ENCODE data around the gene SCNN1G. TPM values are rescaled to one million over a fixed set of nuclear protein-coding genes. Genes with fewer than 3 reads are reported as not detected.
A peak's percentile ranks its signal among the peaks of the same experiment; 100 is the strongest.

The SCNN1G gene
- total RNA-seq, 2 donors from 2014 or later = not detected

DNA sequence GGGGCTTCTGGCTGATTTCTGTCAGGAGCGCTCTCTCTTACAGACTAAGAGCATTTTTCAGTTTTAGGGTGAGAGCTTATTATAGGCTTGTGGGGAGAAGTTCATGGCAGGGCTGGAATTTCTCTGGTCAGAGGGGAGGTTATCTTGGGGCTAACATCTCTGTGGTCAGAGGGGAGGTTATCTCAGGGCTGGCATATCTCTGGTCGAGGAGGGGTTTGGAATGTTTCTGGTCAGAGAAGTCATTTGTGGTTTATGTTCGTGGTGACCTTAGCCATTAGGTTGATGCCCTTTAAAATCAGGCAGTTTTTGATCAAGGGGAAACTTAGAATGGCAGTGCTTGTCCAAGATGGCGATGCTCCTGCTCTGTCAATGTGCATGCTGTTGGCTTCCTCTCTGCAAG, 22.5 kb upstream of the SCNN1G start:
- Mint-ChIP-seq H3K4me3 (no peak overlapping the region), H3K27me3 (ENCODE audit: low read depth) (peaks cover 41% of the 10 kb centered on the region), H3K4me1 (ENCODE audit: low read depth) (peaks cover 8% of the 10 kb centered on the region), H3K36me3 (ENCODE audit: insufficient read depth in 2 of 2) (no peaks in the 10 kb centered on the region), H3K27ac (no peak overlapping the region), H3K9me3 (no peaks in the 10 kb centered on the region)
- no peak for ATAC-seq (replicated peaks in 1 of 2)
- DNase-seq = no peak

DNA sequence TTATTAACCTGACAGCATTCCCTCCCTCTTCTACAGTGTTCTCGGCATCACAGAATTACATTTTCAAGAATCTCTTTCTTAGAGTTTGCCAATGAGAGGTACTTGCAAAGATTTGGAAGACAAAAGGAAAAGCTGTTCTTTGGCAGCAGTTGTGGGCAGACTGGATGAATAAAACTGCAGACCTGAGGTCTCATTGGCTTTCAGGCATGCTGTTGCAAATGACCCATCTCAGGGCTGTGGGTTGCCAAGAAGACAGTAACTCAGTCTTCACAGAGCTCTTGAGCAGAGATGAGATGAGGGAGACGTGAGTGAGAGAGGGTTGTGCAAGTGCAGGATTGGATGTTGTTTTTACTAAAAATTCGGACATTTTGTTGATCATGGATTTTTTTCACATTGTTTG, 22.0 kb upstream of the SCNN1G start:
- Mint-ChIP-seq H3K36me3 (ENCODE audit: insufficient read depth in 2 of 2) (no peaks in the 10 kb centered on the region), H3K27ac (no peak overlapping the region), H3K4me3 (no peak overlapping the region), H3K27me3 (ENCODE audit: low read depth) (peaks cover 41% of the 10 kb centered on the region), H3K9me3 (no peaks in the 10 kb centered on the region), H3K4me1 (ENCODE audit: low read depth) (peaks cover 8% of the 10 kb centered on the region)
- ATAC-seq (replicated peaks in 1 of 2) (no peak), DNase-seq (no peak)

DNA sequence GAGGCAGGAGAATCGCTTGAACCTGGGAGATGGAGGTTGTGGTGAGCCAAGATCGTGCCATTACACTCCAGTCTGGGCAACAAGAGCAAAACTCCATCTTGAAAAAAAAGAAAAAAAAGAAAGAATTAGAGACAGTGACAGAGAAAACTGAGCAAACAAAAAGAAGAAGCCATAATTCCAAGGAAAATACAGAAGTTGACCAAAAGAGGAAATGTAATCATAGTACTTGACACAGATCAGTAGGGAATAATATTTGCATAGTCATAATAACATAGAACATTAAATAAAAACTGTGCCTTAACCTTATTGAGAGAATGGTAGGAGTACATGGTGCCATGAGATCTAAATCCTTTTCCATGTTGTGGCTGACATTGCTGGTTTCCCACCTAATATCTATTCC, 18.6 kb upstream of the SCNN1G start:
- ATAC-seq (replicated peaks in 1 of 2) (no peak), DNase-seq (no peak)
- H3K9me3 Mint-ChIP-seq = no peaks in the 10 kb centered on the region
- H3K27ac Mint-ChIP-seq = no peak overlapping the region
- no peaks in the 10 kb centered on the region for H3K4me1 Mint-ChIP-seq (ENCODE audit: low read depth)
- H3K4me3 Mint-ChIP-seq = no peak overlapping the region
- H3K36me3 Mint-ChIP-seq (ENCODE audit: insufficient read depth in 2 of 2) = no peaks in the 10 kb centered on the region
- peaks cover 61% of the 10 kb centered on the region for H3K27me3 Mint-ChIP-seq (ENCODE audit: low read depth)

DNA sequence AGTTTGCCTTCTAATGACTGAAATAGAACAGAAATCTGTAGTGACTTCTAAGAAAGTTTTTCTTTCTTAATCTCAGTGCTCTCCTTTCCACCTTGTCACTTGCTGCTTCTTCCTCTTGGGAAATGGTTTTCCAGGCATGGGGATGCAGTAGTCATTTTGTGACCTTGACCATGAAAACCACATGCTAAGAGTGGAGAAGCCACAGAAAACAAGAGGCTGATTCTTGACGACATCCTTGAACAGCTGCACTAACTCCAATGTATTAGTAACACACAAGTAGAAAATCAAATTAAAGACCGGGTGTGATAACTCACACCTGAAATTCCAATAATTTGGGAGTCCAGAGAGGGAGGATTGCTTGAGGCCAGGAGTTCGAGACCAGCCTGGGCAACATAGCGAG, 17.8 kb upstream of the SCNN1G start:
- DNase-seq (no peak), ATAC-seq (replicated peaks in 1 of 2) (no peak)
- no peak overlapping the region for H3K4me3 Mint-ChIP-seq
- no peak overlapping the region for H3K27ac Mint-ChIP-seq
- peaks cover 69% of the 10 kb centered on the region for H3K27me3 Mint-ChIP-seq (ENCODE audit: low read depth)
- no peaks in the 10 kb centered on the region for H3K4me1 Mint-ChIP-seq (ENCODE audit: low read depth)
- no peaks in the 10 kb centered on the region for H3K36me3 Mint-ChIP-seq (ENCODE audit: insufficient read depth in 2 of 2)
- no peaks in the 10 kb centered on the region for H3K9me3 Mint-ChIP-seq

DNA sequence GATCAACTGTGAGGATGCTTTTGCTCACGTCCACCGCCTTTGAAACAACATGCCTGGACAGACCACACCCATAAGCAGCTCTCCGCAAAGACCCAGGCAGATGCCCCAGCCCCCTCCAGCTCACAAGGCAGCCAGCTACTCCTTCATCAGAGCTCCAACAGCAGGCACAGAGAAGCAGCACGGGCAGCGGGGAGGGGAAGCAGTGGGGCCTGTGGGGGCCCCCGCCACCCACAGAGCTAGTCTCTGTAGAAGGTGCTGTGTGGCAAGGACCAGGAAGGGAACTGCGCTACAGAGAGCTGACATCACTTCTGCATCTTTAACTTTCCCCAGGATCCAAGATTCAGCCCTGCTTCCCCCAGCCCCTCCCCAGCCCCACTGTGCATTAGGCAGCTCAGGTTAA, 10.0 kb upstream of the SCNN1G start:
- DNase-seq = no peak
- no peak for ATAC-seq (replicated peaks in 1 of 2)
- Mint-ChIP-seq H3K9me3 (no peaks in the 10 kb centered on the region), H3K27me3 (ENCODE audit: low read depth) (peaks cover 33% of the 10 kb centered on the region), H3K36me3 (ENCODE audit: insufficient read depth in 2 of 2) (no peaks in the 10 kb centered on the region), H3K4me1 (ENCODE audit: low read depth) (no peaks in the 10 kb centered on the region), H3K27ac (no peak overlapping the region), H3K4me3 (no peak overlapping the region)

DNA sequence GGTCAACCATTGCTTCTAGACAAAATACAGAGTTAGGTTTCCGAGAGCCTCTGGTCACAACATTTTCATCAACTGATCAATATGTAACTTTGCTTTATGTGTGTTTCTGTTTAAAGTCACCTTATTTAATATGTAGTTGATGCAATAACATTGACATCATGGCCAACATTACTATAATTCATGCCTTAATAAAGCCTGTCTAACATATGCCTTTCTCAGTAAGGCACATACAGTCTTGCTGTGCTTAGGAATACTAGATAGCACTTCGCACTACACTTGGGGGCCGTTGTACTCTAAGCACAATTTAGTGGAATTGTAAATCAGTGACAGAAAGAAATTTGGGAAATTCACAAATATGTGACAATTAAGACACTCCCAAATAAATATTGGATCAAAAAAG, 9.6 kb upstream of the SCNN1G start:
- ATAC-seq (replicated peaks in 1 of 2) (no peak), DNase-seq (no peak)
- Mint-ChIP-seq H3K4me1 (ENCODE audit: low read depth) (no peaks in the 10 kb centered on the region), H3K27ac (no peak overlapping the region), H3K9me3 (no peaks in the 10 kb centered on the region), H3K27me3 (ENCODE audit: low read depth) (peaks cover 33% of the 10 kb centered on the region), H3K4me3 (no peak overlapping the region), H3K36me3 (ENCODE audit: insufficient read depth in 2 of 2) (no peaks in the 10 kb centered on the region)

DNA sequence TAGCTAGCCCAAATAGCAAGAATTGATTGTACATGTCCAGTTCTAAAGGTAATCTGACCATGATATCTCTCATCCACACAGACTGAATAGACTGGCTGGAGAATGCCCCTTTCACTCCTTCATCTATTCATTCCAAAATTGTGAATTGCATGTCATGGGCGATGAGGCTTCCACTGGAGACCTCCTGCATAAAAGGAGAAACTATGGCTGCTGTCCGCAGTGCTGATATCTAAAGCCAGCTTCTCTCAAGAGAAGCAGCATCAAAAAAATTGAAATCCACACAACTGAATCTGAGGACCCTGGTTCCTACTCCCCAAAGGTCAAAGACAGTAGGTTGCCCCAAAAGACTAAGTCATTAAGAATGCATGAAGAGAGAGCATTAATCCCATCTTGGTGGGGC, 7.9 kb upstream of the SCNN1G start:
- Mint-ChIP-seq H3K36me3 (ENCODE audit: insufficient read depth in 2 of 2) (no peaks in the 10 kb centered on the region), H3K27ac (no peak overlapping the region), H3K27me3 (ENCODE audit: low read depth) (peaks cover 26% of the 10 kb centered on the region), H3K4me3 (no peak overlapping the region), H3K9me3 (no peaks in the 10 kb centered on the region), H3K4me1 (ENCODE audit: low read depth) (no peaks in the 10 kb centered on the region)
- ATAC-seq (replicated peaks in 1 of 2) (no peak), DNase-seq (no peak)

DNA sequence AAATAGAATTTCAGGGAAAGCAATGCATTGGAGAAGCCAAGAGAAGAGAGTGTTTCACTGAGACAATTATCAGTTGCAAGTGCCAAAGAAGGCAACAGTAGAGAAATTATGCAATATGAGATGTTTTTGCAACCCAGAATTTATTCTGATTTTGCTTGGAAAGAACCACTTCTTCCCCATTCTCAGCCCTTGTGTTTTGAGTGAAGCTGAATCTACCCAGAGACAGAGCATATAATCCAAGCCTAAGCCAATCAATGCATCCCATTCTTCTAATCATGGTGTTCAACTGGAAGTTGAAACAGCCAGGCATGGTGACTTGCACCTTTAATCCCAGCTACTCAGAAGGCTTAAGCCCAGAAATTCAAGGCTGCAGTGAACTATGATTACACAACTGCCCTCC, 6.9 kb upstream of the SCNN1G start:
- ATAC-seq (replicated peaks in 1 of 2) (no peak), DNase-seq (no peak)
- no peaks in the 10 kb centered on the region for H3K9me3 Mint-ChIP-seq
- no peaks in the 10 kb centered on the region for H3K4me1 Mint-ChIP-seq (ENCODE audit: low read depth)
- H3K4me3 Mint-ChIP-seq = no peak overlapping the region
- no peaks in the 10 kb centered on the region for H3K36me3 Mint-ChIP-seq (ENCODE audit: insufficient read depth in 2 of 2)
- H3K27ac Mint-ChIP-seq = no peak overlapping the region
- peaks cover 23% of the 10 kb centered on the region for H3K27me3 Mint-ChIP-seq (ENCODE audit: low read depth)

DNA sequence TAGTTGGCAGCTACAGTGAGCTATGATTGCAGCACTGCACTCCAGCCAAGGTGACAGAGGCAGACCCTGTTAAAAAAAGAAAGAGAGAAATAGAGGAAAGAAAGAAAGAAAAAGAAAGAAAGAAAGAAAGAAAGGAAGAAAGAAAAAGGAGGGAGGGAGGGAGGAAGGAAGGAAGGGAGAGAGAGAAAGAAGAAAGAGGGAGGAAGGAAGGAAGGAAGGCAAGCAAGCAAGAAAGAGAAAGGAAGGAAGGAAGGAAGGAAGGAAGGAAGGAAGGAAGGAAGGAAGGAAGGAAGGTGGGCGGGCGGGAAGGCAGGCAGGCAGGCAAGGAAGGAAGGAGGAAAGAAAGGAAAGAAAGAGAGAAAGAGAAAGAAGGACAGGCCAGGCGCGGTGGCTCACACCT, 1.0 kb upstream of the SCNN1G start:
- Mint-ChIP-seq H3K27me3 (ENCODE audit: low read depth) (peaks cover 53% of the 10 kb centered on the region), H3K36me3 (ENCODE audit: insufficient read depth in 2 of 2) (no peaks in the 10 kb centered on the region), H3K27ac (no peak overlapping the region), H3K9me3 (no peaks in the 10 kb centered on the region), H3K4me1 (ENCODE audit: low read depth) (peaks cover 7% of the 10 kb centered on the region), H3K4me3 (peak overlapping the region; percentile 31 to 46)
- ATAC-seq (replicated peaks in 1 of 2) (no peak), DNase-seq (no peak)

DNA sequence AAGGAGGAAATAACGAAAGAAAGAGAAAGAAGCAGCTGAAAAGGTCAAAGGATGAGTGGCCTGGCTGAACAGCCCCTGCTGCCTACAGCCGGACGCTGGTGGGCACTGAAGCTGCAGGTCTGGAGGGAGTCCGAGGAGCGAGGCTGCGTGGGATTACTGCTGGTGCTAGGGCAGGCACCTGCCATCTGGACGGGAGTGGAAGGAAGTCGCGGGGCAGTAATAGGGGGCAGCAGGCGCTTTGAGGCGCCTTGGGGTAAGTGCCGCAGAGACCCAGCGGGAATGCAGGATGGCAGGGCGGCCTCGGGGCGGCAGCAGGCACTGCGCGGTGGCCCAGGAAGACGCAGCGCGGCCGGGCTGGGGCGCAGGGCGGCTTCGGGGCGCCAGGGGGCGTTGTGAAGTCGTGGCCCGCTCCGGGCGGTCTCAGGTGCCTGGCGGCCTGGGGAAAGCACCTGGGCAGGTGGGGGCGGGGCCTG, 303 bp upstream of the SCNN1G start:
- Mint-ChIP-seq H3K9me3 (no peaks in the 10 kb centered on the region), H3K36me3 (ENCODE audit: insufficient read depth in 2 of 2) (no peaks in the 10 kb centered on the region), H3K4me3 (peak overlapping the region; percentile 70 to 72), H3K4me1 (ENCODE audit: low read depth) (peaks cover 7% of the 10 kb centered on the region), H3K27me3 (ENCODE audit: low read depth) (peaks cover 58% of the 10 kb centered on the region), H3K27ac (no peak overlapping the region)
- ATAC-seq (replicated peaks in 1 of 2) (peak; percentile 98), DNase-seq (peak; percentile 83 to 88)

DNA sequence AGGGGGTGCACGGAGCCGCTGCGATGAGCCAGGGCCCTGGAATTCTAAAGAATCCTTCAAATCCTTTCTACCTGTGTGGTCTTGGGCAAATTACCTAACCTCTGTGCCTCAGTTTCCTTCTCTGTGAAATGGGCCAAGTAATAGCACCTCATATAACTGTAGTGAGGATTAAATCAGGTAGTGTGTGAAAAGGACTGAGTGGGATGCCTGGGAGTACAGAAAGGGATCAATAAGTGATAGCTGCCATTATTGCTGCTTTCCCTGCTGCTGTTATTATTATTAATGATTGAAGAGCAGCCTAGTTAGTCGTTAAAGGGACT, 958 bp downstream of the SCNN1G start:
- no peak overlapping the region for H3K4me3 Mint-ChIP-seq
- no peaks in the 10 kb centered on the region for H3K9me3 Mint-ChIP-seq
- H3K4me1 Mint-ChIP-seq (ENCODE audit: low read depth) = peaks cover 7% of the 10 kb centered on the region
- no peak for DNase-seq
- no peak for ATAC-seq (replicated peaks in 1 of 2)
- no peaks in the 10 kb centered on the region for H3K36me3 Mint-ChIP-seq (ENCODE audit: insufficient read depth in 2 of 2)
- no peak overlapping the region for H3K27ac Mint-ChIP-seq
- H3K27me3 Mint-ChIP-seq (ENCODE audit: low read depth) = peaks cover 63% of the 10 kb centered on the region

DNA sequence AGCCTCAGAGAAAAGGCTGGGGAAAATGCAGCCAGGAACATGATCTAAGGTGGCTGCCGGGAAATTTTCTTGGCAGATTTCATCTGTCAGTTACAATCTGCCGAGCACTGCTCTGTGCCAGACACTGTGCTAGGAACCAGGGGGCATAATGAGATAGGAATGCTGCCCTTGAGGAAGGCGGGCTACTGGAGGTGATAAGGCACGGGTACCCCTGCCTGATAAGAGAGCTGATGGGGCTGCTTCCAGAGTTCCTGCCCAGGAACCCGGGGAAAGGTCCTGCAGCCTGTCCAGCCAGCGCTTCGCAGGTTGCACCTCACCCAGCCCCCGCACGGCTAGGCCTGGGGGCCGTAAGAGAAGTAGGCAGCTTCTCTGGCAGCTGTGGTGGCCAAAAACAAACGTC, 3.1 kb downstream of the SCNN1G start:
- peaks cover 64% of the 10 kb centered on the region for H3K27me3 Mint-ChIP-seq (ENCODE audit: low read depth)
- no peak for ATAC-seq (replicated peaks in 1 of 2)

DNA sequence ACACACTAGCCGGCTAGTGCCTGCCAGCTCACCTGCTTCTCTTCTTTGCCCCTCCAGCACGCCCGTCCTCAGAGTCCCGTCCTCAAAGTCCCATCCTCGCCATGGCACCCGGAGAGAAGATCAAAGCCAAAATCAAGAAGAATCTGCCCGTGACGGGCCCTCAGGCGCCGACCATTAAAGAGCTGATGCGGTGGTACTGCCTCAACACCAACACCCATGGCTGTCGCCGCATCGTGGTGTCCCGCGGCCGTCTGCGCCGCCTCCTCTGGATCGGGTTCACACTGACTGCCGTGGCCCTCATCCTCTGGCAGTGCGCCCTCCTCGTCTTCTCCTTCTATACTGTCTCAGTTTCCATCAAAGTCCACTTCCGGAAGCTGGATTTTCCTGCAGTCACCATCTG, 3.6 kb downstream of the SCNN1G start:
- H3K27ac Mint-ChIP-seq = no peak overlapping the region
- no peak overlapping the region for H3K4me3 Mint-ChIP-seq
- H3K9me3 Mint-ChIP-seq = no peaks in the 10 kb centered on the region
- peaks cover 60% of the 10 kb centered on the region for H3K27me3 Mint-ChIP-seq (ENCODE audit: low read depth)
- ATAC-seq (replicated peaks in 1 of 2) (no peak), DNase-seq (no peak)
- peaks cover 7% of the 10 kb centered on the region for H3K4me1 Mint-ChIP-seq (ENCODE audit: low read depth)
- no peaks in the 10 kb centered on the region for H3K36me3 Mint-ChIP-seq (ENCODE audit: insufficient read depth in 2 of 2)

More for the DNA sequence above, 3.1 kb downstream of the SCNN1G start:
- Mint-ChIP-seq H3K27ac (no peak overlapping the region), H3K9me3 (no peaks in the 10 kb centered on the region), H3K4me1 (ENCODE audit: low read depth) (peaks cover 7% of the 10 kb centered on the region), H3K4me3 (no peak overlapping the region), H3K36me3 (ENCODE audit: insufficient read depth in 2 of 2) (no peaks in the 10 kb centered on the region)
- no peak for DNase-seq

DNA sequence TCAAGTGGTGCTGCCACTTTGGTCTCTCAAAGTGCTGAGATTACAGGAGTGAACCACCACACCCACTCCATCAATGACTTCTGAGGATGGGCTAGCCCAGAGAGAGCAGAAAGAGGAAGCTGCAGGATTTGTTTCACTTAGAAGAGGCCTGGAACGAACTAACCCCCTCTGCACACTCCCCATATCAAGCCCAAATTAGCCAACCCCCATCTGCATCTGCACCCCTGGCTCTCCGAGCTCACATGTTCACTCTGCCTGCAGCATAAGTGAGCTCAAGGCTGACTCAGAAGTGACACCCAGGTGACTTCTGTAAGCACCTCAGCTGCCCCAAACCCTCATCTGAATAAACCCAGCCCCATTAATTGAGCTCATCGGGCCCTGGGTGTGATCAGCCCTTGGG, 4.8 kb downstream of the SCNN1G start:
- H3K4me1 Mint-ChIP-seq (ENCODE audit: low read depth) = peaks cover under 1% of the 10 kb centered on the region
- H3K4me3 Mint-ChIP-seq = no peak overlapping the region
- H3K27me3 Mint-ChIP-seq (ENCODE audit: low read depth) = peaks cover 56% of the 10 kb centered on the region
- ATAC-seq (replicated peaks in 1 of 2) (no peak), DNase-seq (no peak)
- no peaks in the 10 kb centered on the region for H3K9me3 Mint-ChIP-seq
- H3K27ac Mint-ChIP-seq = no peak overlapping the region
- H3K36me3 Mint-ChIP-seq (ENCODE audit: insufficient read depth in 2 of 2) = no peaks in the 10 kb centered on the region

DNA sequence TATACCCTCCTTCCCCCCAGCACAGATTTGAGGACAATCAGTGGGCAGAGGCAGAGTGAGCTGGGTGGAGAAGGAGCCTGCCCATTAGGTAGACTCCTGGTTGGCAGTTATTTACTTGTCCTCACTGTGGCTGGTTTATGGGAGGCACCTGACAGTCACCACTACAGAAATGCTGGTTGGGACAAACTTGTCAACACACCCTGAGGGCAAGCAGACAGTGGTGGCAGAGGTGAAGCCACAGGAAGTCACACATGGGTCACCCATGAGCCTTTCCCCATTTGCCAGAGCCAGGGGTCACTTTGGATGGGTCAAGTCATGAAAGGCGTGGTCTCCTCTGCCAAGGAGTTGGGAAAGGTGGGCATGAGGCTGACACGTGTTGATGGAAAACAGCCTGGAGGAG, 6.4 kb downstream of the SCNN1G start:
- no peaks in the 10 kb centered on the region for H3K4me1 Mint-ChIP-seq (ENCODE audit: low read depth)
- ATAC-seq (replicated peaks in 1 of 2) = no peak
- no peaks in the 10 kb centered on the region for H3K9me3 Mint-ChIP-seq
- peaks cover 50% of the 10 kb centered on the region for H3K27me3 Mint-ChIP-seq (ENCODE audit: low read depth)
- H3K27ac Mint-ChIP-seq = no peak overlapping the region
- no peak for DNase-seq
- no peak overlapping the region for H3K4me3 Mint-ChIP-seq
- no peaks in the 10 kb centered on the region for H3K36me3 Mint-ChIP-seq (ENCODE audit: insufficient read depth in 2 of 2)
